OCI-LY1 (cell line): ENCODE measurements around the gene PLAA.

Source experiments
- H2AFZ ChIP-seq: fragments of 200-600 bp; sonication (generic), shearing (Covaris generic); 2 replicates; pipeline ENCODE4 v1.6.0; 2014; ENCODE audit warnings: antibody characterized with exemption, mild to moderate bottlenecking, low read length
- H3F3A ChIP-seq: fragments of 200-600 bp; sonication (generic), shearing (Covaris generic); 2 replicates; pipeline ENCODE4 v1.6.0; 2014; ENCODE audit warnings: mild to moderate bottlenecking, antibody characterized with exemption, low read length, moderate library complexity; ENCODE audit not compliant: insufficient read depth
- H3K27ac ChIP-seq: fragments of 200-600 bp; sonication (generic); 2 replicates; pipeline ENCODE4 v1.5.1; 2014; ENCODE audit warnings: low read length, mixed run types, mild to moderate bottlenecking, low read depth; ENCODE audit not compliant: poor library complexity, severe bottlenecking
- H3K27me3 ChIP-seq: fragments of 200-600 bp; sonication (generic); 2 replicates; pipeline ENCODE4 v1.6.0; 2014; ENCODE audit warnings: antibody characterized with exemption, mild to moderate bottlenecking, low read length, moderate library complexity; ENCODE audit not compliant: insufficient read depth
- H3K36me3 ChIP-seq: fragments of 200-600 bp; sonication (generic); 2 replicates; pipeline ENCODE4 v1.6.1; 2014; ENCODE audit warnings: mild to moderate bottlenecking, antibody characterized with exemption, low read length, moderate library complexity, mixed read lengths; ENCODE audit not compliant: insufficient read depth
- H3K4me1 ChIP-seq: fragments of 200-600 bp; sonication (generic); 2 replicates; pipeline ENCODE4 v1.5.1; 2014; ENCODE audit warnings: mild to moderate bottlenecking, low read length, moderate library complexity; ENCODE audit not compliant: insufficient read depth, severe bottlenecking
- H3K4me2 ChIP-seq: fragments of 200-600 bp; sonication (generic), shearing (Covaris generic); 2 replicates; pipeline ENCODE4 v1.6.1; 2014; ENCODE audit warnings: low read length
- H3K4me3 ChIP-seq: fragments of 200-600 bp; sonication (generic); 2 replicates; pipeline ENCODE4 v1.5.1; 2014; ENCODE audit warnings: low read length, low read depth, mild to moderate bottlenecking, mixed read lengths; ENCODE audit not compliant: poor library complexity, severe bottlenecking
- H3K79me2 ChIP-seq: fragments of 200-600 bp; shearing (Covaris generic); 2 replicates; pipeline ENCODE4 v1.6.1; 2016; ENCODE audit warnings: mixed run types, low read length, mixed read lengths; ENCODE audit not compliant: insufficient read depth
- H3K9ac ChIP-seq: fragments of 200-600 bp; sonication (generic), shearing (Covaris generic); 2 replicates; pipeline ENCODE4 v1.6.1; 2014; ENCODE audit warnings: mild to moderate bottlenecking, low read length, mixed read lengths
- H3K9me2 ChIP-seq: fragments of 200-600 bp; sonication (generic), shearing (Covaris generic); 2 replicates; pipeline ENCODE4 v1.6.1; 2014; ENCODE audit warnings: low read depth, mild to moderate bottlenecking, low read length, mixed read lengths
- H3K9me3 ChIP-seq: fragments of 200-600 bp; shearing (Covaris generic); 2 replicates; pipeline ENCODE4 v1.6.1; 2014; ENCODE audit warnings: low read length, mixed read lengths
- H4K20me1 ChIP-seq: fragments of 200-600 bp; sonication (generic), shearing (Covaris generic); 2 replicates; pipeline ENCODE4 v1.6.0; 2016; ENCODE audit warnings: mild to moderate bottlenecking, low read length; ENCODE audit not compliant: insufficient read depth
- CTCF ChIP-seq: fragments of 200-600 bp; sonication (generic), shearing (Covaris generic); IDR thresholded peaks from 2 replicates; pipeline ENCODE4 v1.5.1; 2017; ENCODE audit warnings: mild to moderate bottlenecking, antibody characterized with exemption, low read length, moderate library complexity, mixed read lengths
- EZH2 ChIP-seq: fragments of 200-600 bp; sonication (generic), shearing (Covaris generic); IDR thresholded peaks from 2 replicates; pipeline ENCODE4 v1.8.0; 2017; ENCODE audit warnings: borderline replicate concordance, mixed run types, mild to moderate bottlenecking, antibody characterized with exemption, low read length, moderate library complexity, mixed read lengths

The PLAA gene

GRCh38 chr9:26863074-26863473 lies 84.0 kb downstream of the PLAA start:
- H3K27ac ChIP-seq = no peak overlapping the region
- H3K4me1 ChIP-seq = no peaks in the 10 kb centered on the region
- H3K4me3 ChIP-seq = no peak overlapping the region
- H3K36me3 ChIP-seq = peaks cover 52% of the 10 kb centered on the region
- no peak overlapping the region for H2AFZ ChIP-seq
- H4K20me1 ChIP-seq = no peaks in the 10 kb centered on the region
- H3K9ac ChIP-seq = no peak overlapping the region
- H3K27me3 ChIP-seq = no peaks in the 10 kb centered on the region
- no peaks in the 10 kb centered on the region for H3K79me2 ChIP-seq
- no peaks in the 10 kb centered on the region for H3F3A ChIP-seq
- TF ChIP-seq EZH2 (no peak), CTCF (peak; percentile 38)
- H3K4me2 ChIP-seq = no peak overlapping the region
- H3K9me2 ChIP-seq = no peaks in the 10 kb centered on the region
- no peaks in the 10 kb centered on the region for H3K9me3 ChIP-seq

GRCh38 chr9:26856413-26857032 lies 90.5 kb downstream of the PLAA start:
- no peaks in the 10 kb centered on the region for H4K20me1 ChIP-seq
- no peaks in the 10 kb centered on the region for H3F3A ChIP-seq
- H3K27ac ChIP-seq = no peak overlapping the region
- H3K9ac ChIP-seq = no peak overlapping the region
- no peak for TF ChIP-seq EZH2
- TF ChIP-seq CTCF = peak; percentile 66
- no peak overlapping the region for H3K4me3 ChIP-seq
- H3K4me1 ChIP-seq = no peaks in the 10 kb centered on the region
- H3K9me2 ChIP-seq = no peaks in the 10 kb centered on the region
- H3K36me3 ChIP-seq = peaks cover 87% of the 10 kb centered on the region
- H2AFZ ChIP-seq = no peak overlapping the region
- H3K4me2 ChIP-seq = no peak overlapping the region
- H3K27me3 ChIP-seq = no peaks in the 10 kb centered on the region
- H3K79me2 ChIP-seq = no peaks in the 10 kb centered on the region; the same call in 1 of the 2 replicates
- H3K9me3 ChIP-seq = no peaks in the 10 kb centered on the region
